22Rv1 (cell line): ENCODE data around the gene CALU.

Experiments used
- CTCF ChIP-seq: fragments of 450-650 bp; IDR thresholded peaks from 2 replicates; pipeline ENCODE4 v1.5.1; 2017; ENCODE audit warnings: mild to moderate bottlenecking
- ZFX ChIP-seq: fragments of 450-650 bp; IDR thresholded peaks from 2 replicates; pipeline ENCODE4 v1.6.1; 2017; ENCODE audit warnings: antibody characterized with exemption, borderline replicate concordance

- TF ChIP-seq CTCF, result no peak
- no peak for TF ChIP-seq ZFX
These were observed 76.3 kb downstream of the CALU start for GRCh38 chr7:128815289-128815942.
